GM12875 (cell line): ENCODE data around the gene LRRK1.

Experiments
- H3K4me3 ChIP-seq: one replicate; pipeline ENCODE4 v1.5.1; 2011; ENCODE audit warnings: low read depth, low read length, control low read depth
- CTCF ChIP-seq: IDR thresholded peaks from 2 replicates; pipeline ENCODE4 v1.5.1; 2011; ENCODE audit warnings: low read depth, mild to moderate bottlenecking, control low read depth, inconsistent platforms, low read length, moderate library complexity, borderline replicate concordance; ENCODE audit not compliant: insufficient read depth

The LRRK1 gene

GRCh38 chr15:100902436-100903167 is 16.6 kb upstream of the LRRK1 start:
- no peak for TF ChIP-seq CTCF
- H3K4me3 ChIP-seq = no peak overlapping the region

- no peak for TF ChIP-seq CTCF
- H3K4me3 ChIP-seq = no peak overlapping the region
Observed at GRCh38 chr15:100903168-100903554, 16.0 kb upstream of the LRRK1 start.

- no peak for TF ChIP-seq CTCF
- H3K4me3 ChIP-seq = no peak overlapping the region
Observed at GRCh38 chr15:100905850-100906249, 13.3 kb upstream of the LRRK1 start.

GRCh38 chr15:100908466-100908865 is 10.7 kb upstream of the LRRK1 start:
- TF ChIP-seq CTCF = no peak
- no peak overlapping the region for H3K4me3 ChIP-seq

- H3K4me3 ChIP-seq = no peak overlapping the region
- no peak for TF ChIP-seq CTCF
Observed at GRCh38 chr15:100909565-100909964, 9.6 kb upstream of the LRRK1 start.

GRCh38 chr15:100909989-100910955 is 8.9 kb upstream of the LRRK1 start:
- no peak overlapping the region for H3K4me3 ChIP-seq
- 0 out of 2 replicates have a peak, but pooled peaks have one; percentile 19 for TF ChIP-seq CTCF
